HG03280 (cell line): ENCODE data around the gene SLC41A3.

ENCODE experiments used
- ATAC-seq: cut with Tn5 transposase; IDR thresholded peaks from one replicate; pipeline ENCODE4 v1.9.1; 2021; ENCODE audit warnings: mild to moderate bottlenecking, moderate library complexity; ENCODE audit not compliant: unreplicated experiment

The SLC41A3 gene

GRCh38 chr3:126030455-126030854 lies 53.5 kb downstream of the SLC41A3 start:
- no peak for ATAC-seq

GRCh38 chr3:126029241-126029640 lies 54.7 kb downstream of the SLC41A3 start:
- ATAC-seq: no peak

GRCh38 chr3:126028096-126028495 lies 55.8 kb downstream of the SLC41A3 start:
- no peak for ATAC-seq

GRCh38 chr3:126026761-126027160 lies 57.2 kb downstream of the SLC41A3 start:
- no peak for ATAC-seq

GRCh38 chr3:126026277-126026751 lies 57.6 kb downstream of the SLC41A3 start:
- no peak for ATAC-seq

- no peak for ATAC-seq
Observed at GRCh38 chr3:126025862-126026261, 58.1 kb downstream of the SLC41A3 start.

- no peak for ATAC-seq
Observed at GRCh38 chr3:126025116-126025729, 58.7 kb downstream of the SLC41A3 start.

- ATAC-seq: no peak
Observed at GRCh38 chr3:126024049-126024854, 59.7 kb downstream of the SLC41A3 start.

- no peak for ATAC-seq
Observed at GRCh38 chr3:126023390-126023789, 60.5 kb downstream of the SLC41A3 start.

GRCh38 chr3:126022741-126023359 lies 61.1 kb downstream of the SLC41A3 start:
- ATAC-seq: no peak

- ATAC-seq: no peak
Observed at GRCh38 chr3:126021702-126022101, 62.2 kb downstream of the SLC41A3 start.

- ATAC-seq: no peak
Observed at GRCh38 chr3:126021224-126021623, 62.7 kb downstream of the SLC41A3 start.

- no peak for ATAC-seq
Observed at GRCh38 chr3:126019683-126020082, 64.2 kb downstream of the SLC41A3 start.

- no peak for ATAC-seq
Observed at GRCh38 chr3:126018995-126019394, 64.9 kb downstream of the SLC41A3 start.

GRCh38 chr3:126018545-126018944 lies 65.4 kb downstream of the SLC41A3 start:
- no peak for ATAC-seq

GRCh38 chr3:126017362-126017761 lies 66.6 kb downstream of the SLC41A3 start:
- ATAC-seq: no peak

- no peak for ATAC-seq
Observed at GRCh38 chr3:126016616-126017015, 67.3 kb downstream of the SLC41A3 start.

GRCh38 chr3:126015075-126015474 lies 68.8 kb downstream of the SLC41A3 start:
- no peak for ATAC-seq

GRCh38 chr3:126014252-126014651 lies 69.7 kb downstream of the SLC41A3 start:
- ATAC-seq: no peak

- ATAC-seq: no peak
Observed at GRCh38 chr3:126013751-126014156, 70.2 kb downstream of the SLC41A3 start.

GRCh38 chr3:126009181-126009580 lies 74.7 kb downstream of the SLC41A3 start:
- ATAC-seq: no peak

GRCh38 chr3:126008219-126008618 lies 75.7 kb downstream of the SLC41A3 start:
- ATAC-seq: no peak
